GM12872 (cell line): ENCODE measurements around the gene PDILT.
"Not testable (repeated sequence)": the region's sequence is repeated elsewhere in the genome, so short reads cannot be mapped to it uniquely, and the experiment has no call there.

Experiments used
- TF ChIP-seq, protein P1 (sequence below): IDR thresholded peaks from 3 replicates; pipeline ENCODE4 v1.5.1; 2011; ENCODE audit warnings: low read depth, mild to moderate bottlenecking, low read length, moderate library complexity; ENCODE audit not compliant: insufficient read depth

Gene PDILT, protein sequence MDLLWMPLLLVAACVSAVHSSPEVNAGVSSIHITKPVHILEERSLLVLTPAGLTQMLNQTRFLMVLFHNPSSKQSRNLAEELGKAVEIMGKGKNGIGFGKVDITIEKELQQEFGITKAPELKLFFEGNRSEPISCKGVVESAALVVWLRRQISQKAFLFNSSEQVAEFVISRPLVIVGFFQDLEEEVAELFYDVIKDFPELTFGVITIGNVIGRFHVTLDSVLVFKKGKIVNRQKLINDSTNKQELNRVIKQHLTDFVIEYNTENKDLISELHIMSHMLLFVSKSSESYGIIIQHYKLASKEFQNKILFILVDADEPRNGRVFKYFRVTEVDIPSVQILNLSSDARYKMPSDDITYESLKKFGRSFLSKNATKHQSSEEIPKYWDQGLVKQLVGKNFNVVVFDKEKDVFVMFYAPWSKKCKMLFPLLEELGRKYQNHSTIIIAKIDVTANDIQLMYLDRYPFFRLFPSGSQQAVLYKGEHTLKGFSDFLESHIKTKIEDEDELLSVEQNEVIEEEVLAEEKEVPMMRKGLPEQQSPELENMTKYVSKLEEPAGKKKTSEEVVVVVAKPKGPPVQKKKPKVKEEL

DNA sequence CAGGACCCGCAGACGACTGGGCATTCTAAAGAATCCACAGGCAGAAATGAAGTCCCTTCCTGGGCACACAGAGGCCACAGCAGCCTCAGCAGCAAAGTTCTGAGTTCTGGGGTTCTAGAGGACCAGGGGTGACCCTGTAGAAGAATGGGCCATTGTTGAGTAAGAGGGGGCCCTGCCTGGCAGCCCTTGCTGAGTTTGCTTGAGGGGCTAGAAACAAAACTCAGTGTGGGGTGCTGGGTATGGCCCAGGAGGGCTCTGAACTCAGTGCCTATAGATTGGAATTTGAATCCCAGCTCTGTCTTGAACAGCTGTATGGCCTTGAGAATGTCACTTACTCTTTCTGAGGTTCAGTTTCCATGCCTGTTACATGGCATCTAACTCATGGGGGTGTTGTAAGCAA lies at the start of gene PDILT:
PDILT (minus strand) TSS at position 101 of the 400 bp plus-strand sequence. CDS start 5,437 bp downstream, outside the sequence.
- TF ChIP-seq, protein P1, sequence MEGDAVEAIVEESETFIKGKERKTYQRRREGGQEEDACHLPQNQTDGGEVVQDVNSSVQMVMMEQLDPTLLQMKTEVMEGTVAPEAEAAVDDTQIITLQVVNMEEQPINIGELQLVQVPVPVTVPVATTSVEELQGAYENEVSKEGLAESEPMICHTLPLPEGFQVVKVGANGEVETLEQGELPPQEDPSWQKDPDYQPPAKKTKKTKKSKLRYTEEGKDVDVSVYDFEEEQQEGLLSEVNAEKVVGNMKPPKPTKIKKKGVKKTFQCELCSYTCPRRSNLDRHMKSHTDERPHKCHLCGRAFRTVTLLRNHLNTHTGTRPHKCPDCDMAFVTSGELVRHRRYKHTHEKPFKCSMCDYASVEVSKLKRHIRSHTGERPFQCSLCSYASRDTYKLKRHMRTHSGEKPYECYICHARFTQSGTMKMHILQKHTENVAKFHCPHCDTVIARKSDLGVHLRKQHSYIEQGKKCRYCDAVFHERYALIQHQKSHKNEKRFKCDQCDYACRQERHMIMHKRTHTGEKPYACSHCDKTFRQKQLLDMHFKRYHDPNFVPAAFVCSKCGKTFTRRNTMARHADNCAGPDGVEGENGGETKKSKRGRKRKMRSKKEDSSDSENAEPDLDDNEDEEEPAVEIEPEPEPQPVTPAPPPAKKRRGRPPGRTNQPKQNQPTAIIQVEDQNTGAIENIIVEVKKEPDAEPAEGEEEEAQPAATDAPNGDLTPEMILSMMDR: no peak

DNA sequence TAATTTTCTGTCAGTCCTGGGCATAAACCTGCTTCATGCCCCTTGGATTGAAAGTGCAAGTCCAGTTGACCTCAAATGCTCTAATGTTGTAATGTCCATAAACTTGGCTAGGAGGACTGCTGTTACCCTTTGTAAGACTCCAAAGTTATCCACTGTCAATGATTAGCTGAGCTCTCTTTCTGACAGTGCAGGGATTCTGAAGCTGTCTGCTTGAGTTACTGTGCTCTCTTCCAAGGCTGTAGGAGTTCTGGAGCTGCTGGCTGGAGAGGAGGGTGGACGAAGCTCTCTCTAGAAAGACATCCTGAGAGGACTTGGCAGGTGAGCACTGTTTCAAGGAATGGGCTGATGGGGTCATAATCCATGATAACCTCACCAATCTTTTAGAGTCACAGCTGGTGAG lies 46.8 kb upstream of the PDILT start, which contains the start of gene ACSM2A:
ACSM2A (plus strand) TSS at position 158 of the 400 bp plus-strand sequence. CDS start 8,594 bp downstream, outside the sequence.
- TF ChIP-seq, protein P1: not testable (repeated sequence)

DNA sequence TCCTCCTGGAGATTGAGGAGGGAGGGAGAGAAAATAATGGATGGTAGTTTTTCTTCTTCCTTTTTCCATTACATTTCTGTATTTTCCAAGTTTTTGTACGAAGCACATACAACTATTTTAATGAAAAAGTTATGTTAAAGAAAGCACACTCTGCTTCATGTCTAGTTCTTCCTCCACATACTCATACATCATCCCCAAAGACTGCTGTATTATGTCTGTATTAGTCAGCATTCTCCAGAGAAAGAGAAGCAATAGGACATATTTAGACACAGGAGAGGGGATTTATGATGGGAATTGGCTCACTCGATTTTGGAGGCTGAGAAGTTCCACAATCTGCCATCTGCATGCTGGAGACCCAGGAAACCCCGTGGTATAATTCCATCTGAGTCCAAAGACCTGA lies 36.7 kb upstream of the PDILT start:
- TF ChIP-seq, protein P1: no peak

DNA sequence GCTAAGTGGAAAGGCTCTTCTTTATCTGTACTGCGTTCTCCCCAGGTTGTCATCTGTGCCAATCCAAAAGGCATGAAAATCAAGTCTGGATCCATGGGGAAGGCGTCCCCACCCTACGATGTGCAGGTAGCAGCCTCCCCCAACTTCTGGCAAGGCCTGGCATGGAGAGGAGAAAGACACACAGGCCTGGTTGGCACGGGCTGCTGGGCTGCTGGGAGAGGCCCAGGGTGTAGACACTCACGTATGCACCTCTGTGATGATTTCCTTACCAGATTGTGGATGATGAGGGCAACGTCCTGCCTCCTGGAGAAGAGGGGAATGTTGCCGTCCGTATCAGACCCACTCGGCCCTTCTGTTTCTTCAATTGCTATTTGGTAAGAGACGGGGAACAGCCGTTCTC lies 26.4 kb upstream of the PDILT start:
- TF ChIP-seq, protein P1: no peak

DNA sequence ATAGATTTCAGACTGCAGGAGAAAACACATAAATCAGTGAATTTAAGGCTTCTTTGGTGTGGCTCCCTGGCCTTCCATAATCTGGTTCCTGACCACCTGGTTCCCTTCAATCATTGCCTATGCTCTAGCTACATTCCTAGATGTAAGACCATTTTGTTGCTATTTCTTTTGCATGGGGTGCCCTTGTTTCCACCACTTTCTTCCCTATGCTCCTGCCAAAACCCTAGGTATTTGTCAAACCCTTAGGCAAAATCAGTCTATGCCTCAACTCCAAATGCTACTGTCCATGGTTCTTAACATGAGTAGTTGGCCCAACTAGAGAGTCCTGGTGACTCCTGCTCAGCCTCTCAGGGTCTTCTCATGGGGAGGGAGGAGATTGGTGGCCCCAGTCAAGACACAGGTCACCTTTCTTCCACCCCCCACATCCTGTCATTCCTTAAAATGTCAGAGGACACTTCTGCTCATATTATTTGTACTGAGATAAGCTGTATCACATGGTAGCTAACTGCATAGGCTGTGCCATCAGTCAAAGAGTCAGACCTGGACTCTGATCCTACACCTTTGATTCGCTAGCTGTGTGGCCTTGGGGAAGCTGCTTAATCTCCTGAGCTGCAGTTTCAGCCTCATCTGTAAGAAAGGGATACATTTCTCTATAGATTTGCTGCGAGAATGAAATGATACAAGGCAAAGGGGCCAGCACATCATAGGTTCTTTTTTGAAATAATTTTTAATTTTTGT lies 19.8 kb upstream of the PDILT start:
- TF ChIP-seq, protein P1: no peak

DNA sequence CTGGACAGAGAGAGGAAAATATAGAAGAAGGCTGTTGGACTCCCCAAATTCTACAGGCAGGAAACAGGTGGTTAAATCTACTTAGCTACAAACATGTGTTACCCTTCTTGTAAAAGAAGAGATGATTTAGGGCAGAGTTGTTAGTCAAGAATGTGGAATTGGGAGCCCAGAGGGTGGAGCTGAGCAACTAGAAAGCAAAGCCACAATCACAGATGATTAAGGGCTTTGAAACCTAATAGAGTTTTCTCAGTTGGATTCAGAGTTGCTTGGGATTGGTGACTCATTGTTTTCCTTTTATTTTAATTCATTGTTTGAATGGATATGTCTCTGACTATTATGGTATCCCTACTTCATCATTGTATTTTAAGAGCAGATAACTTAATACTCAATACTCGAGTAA lies 11.0 kb upstream of the PDILT start:
- TF ChIP-seq, protein P1: no peak

DNA sequence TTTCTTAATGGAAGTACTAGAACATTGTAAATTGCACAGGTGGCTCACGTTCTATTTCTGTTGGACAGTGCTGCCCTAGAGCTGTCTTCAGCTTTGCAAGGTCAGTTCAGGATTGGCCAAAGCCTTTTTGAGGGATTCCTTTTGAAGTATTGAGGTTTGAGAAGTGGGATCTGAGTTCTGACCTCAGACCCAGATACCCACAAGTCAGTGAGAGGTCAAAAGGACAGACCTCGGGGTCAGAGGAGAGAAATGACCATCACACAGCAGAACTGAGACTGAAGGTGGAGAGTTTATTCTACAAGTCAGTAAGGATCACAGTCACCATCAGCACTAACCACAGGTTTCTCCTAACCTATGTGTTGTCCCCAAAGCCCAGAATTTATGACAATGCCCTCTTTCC lies 6.5 kb upstream of the PDILT start:
- TF ChIP-seq, protein P1: no peak
